IgD-negative memory B cell (primary cell): ENCODE measurements around the gene FAR2. TPM values are rescaled to one million over a fixed set of nuclear protein-coding genes. Genes with fewer than 3 reads are reported as not detected.
"Not testable (repeated sequence)": the region's sequence is repeated elsewhere in the genome, so short reads cannot be mapped to it uniquely, and the experiment has no call there.

Experiments
- H3K27ac Mint-ChIP-seq, 3 donors: one replicate each; pipeline ENCODE4 v1.8.0; 2020 to 2022; ENCODE audit warnings: mild to moderate bottlenecking in 3 of 3, mixed read lengths in 3 of 3, moderate library complexity in 1 of 3
- H3K27me3 Mint-ChIP-seq: one replicate; pipeline ENCODE4 v1.8.0; 2021; ENCODE audit warnings: mixed read lengths
- H3K36me3 Mint-ChIP-seq: one replicate; pipeline ENCODE4 v1.8.0; 2020; ENCODE audit warnings: mild to moderate bottlenecking, mixed read lengths
- H3K4me1 Mint-ChIP-seq, 3 donors: one replicate each; pipeline ENCODE4 v1.8.0; 2020 to 2022; ENCODE audit warnings: mixed read lengths in 3 of 3, mild to moderate bottlenecking in 1 of 3
- H3K4me3 Mint-ChIP-seq, 4 donors: one replicate each; pipeline ENCODE4 v1.8.0; 2020 to 2022; ENCODE audit warnings: mild to moderate bottlenecking in 4 of 4, mixed read lengths in 4 of 4, moderate library complexity in 3 of 4
- H3K9me3 Mint-ChIP-seq, 3 donors: one replicate each; pipeline ENCODE4 v1.8.0; 2020 to 2021; ENCODE audit warnings: mixed read lengths in 3 of 3, mild to moderate bottlenecking in 1 of 3
- polyA plus RNA-seq: library from polyadenylated mRNA; unstranded; fragments of 300-500 nt; fragmentation: Illumina TruSeq; gene quantifications from one replicate; pipeline ENCODE4 v1.2.3, GENCODE V29; 2021

The FAR2 gene
- polyA plus RNA-seq, 1 donor from 2014 or later: 0.35 TPM

- Mint-ChIP-seq H3K9me3 (no peaks in the 10 kb centered on the region), H3K27me3 (no peaks in the 10 kb centered on the region), H3K27ac (peak overlapping the region in 2 of 3 donors; percentile 13 to 54), H3K36me3 (no peaks in the 10 kb centered on the region), H3K4me1 (peaks cover 20 to 38% (median 30%) of the 10 kb centered on the region in 3 donors), H3K4me3 (peak overlapping the region in 1 of 4 donors; percentile 18)
Observed at GRCh38 chr12:29376118-29376517, 227.0 kb downstream of the FAR2 start.

- H3K9me3 Mint-ChIP-seq: peaks cover 0 to 2% (median 0%) of the 10 kb centered on the region in 3 donors
- peak within 1 kb of the TSS; percentile 88 to 98 (median 96) for H3K4me3 Mint-ChIP-seq
- H3K36me3 Mint-ChIP-seq: no peaks in the 10 kb centered on the region
- peaks cover 2% of the 10 kb centered on the region for H3K27me3 Mint-ChIP-seq
- peaks cover 23 to 34% (median 25%) of the 10 kb centered on the region in 3 donors for H3K4me1 Mint-ChIP-seq
- H3K27ac Mint-ChIP-seq: peak within 1 kb of the TSS; percentile 52 to 99 (median 96)
Observed at GRCh38 chr12:29380536-29381523, 231.8 kb downstream of the FAR2 start, which contains the start of gene ERGIC2. TSS of gene ERGIC2 (minus strand) at chr12:29381172. CDS start at chr12:29371633, 9,539 bp downstream.

GRCh38 chr12:29382251-29382650, 233.2 kb downstream of the FAR2 start:
- H3K36me3 Mint-ChIP-seq: no peaks in the 10 kb centered on the region

GRCh38 chr12:29385194-29385593, 236.1 kb downstream of the FAR2 start:
- not testable (repeated sequence) for H3K27ac Mint-ChIP-seq, H3K36me3 Mint-ChIP-seq, H3K9me3 Mint-ChIP-seq, H3K27me3 Mint-ChIP-seq
- Mint-ChIP-seq H3K4me3 (peak overlapping the region in 1 of 4 donors; percentile 59), H3K4me1 (peaks cover 3 to 10% (median 7%) of the 10 kb centered on the region in 3 donors)

More at GRCh38 chr12:29382251-29382650, 233.2 kb downstream of the FAR2 start:
- Mint-ChIP-seq H3K9me3 (peaks cover 0 to 4% (median 0%) of the 10 kb centered on the region in 3 donors), H3K27me3 (peaks cover 2% of the 10 kb centered on the region), H3K27ac (peak overlapping the region in 2 of 3 donors; percentile 40 to 96), H3K4me3 (peak overlapping the region; percentile 63 to 98 (median 92)), H3K4me1 (peaks cover 18 to 23% (median 23%) of the 10 kb centered on the region in 3 donors)

Other genes starting within 250 kb of the FAR2 start
- 61.7 TPM for gene ERGIC2, start 231.9 kb downstream of the FAR2 start, polyA plus RNA-seq